ENCODE measurements around the gene NAPA. TPM values are rescaled to one million over a fixed set of nuclear protein-coding genes. Genes with fewer than 3 reads are reported as not detected.

Gene NAPA
- total RNA-seq, 4 donors from 2014 or later: 106 to 178 (median 125) TPM

GRCh38 chr19:47549261-47549862 lies 34.5 kb upstream of the NAPA start:
- TF ChIP-seq CTCF (IDR thresholded peaks at IDR 0.05) (no peak), POLR2A (IDR thresholded peaks at IDR 0.05) (no peak)
- intact Hi-C loops (cut with DNase I): no loop called here
- Histone ChIP-seq H3K36me3 (no peaks in the 10 kb centered on the region), H3K4me1 (peaks cover 0 to 16% (median 8%) of the 10 kb centered on the region in 3 donors), H3K27ac (no peak overlapping the region), H3K4me3 (no peak overlapping the region), H3K9me3 (no peaks in the 10 kb centered on the region), H3K27me3 (peaks cover 0 to 23% (median 0%) of the 10 kb centered on the region in 4 donors)
- 77 to 81% methylated on average over 12 to 13 of the region's 13 CpGs for WGBS, 2 donors
- DNase-seq: no peak

- intact Hi-C loops (cut with DNase I): no loop called here
- Histone ChIP-seq H3K4me3 (no peak overlapping the region), H3K27ac (no peak overlapping the region), H3K36me3 (no peaks in the 10 kb centered on the region), H3K27me3 (peaks cover 0 to 28% (median 0%) of the 10 kb centered on the region in 4 donors), H3K4me1 (peaks cover 0 to 16% (median 8%) of the 10 kb centered on the region in 3 donors), H3K9me3 (no peaks in the 10 kb centered on the region)
- no peak for DNase-seq
- TF ChIP-seq CTCF (IDR thresholded peaks at IDR 0.05) (no peak), POLR2A (IDR thresholded peaks at IDR 0.05) (no peak)
- 75 to 88% methylated on average over 2 of the region's 2 CpGs for WGBS, 2 donors
These were observed 32.3 kb upstream of the NAPA start for GRCh38 chr19:47547199-47547598.

GRCh38 chr19:47545061-47545948 lies 30.4 kb upstream of the NAPA start:
- Histone ChIP-seq H3K27me3 (peaks cover 0 to 28% (median 0%) of the 10 kb centered on the region in 4 donors), H3K9me3 (no peaks in the 10 kb centered on the region), H3K27ac (no peak overlapping the region), H3K4me1 (peaks cover 0 to 16% (median 8%) of the 10 kb centered on the region in 3 donors), H3K4me3 (peak overlapping the region in 3 of 4 donors; percentile 7 to 51 (median 25)), H3K36me3 (no peaks in the 10 kb centered on the region)
- no peak for DNase-seq
- no CpG with 5 or more reads among the region's 75 CpGs for WGBS, 2 donors
- no peak for TF ChIP-seq CTCF (IDR thresholded peaks at IDR 0.05)
- TF ChIP-seq POLR2A (IDR thresholded peaks at IDR 0.05): no peak
- intact Hi-C loops (cut with DNase I): no loop called here

GRCh38 chr19:47544476-47544875 lies 29.6 kb upstream of the NAPA start:
- Histone ChIP-seq H3K27ac (no peak overlapping the region), H3K27me3 (peaks cover 0 to 28% (median 0%) of the 10 kb centered on the region in 4 donors), H3K4me1 (peaks cover 0 to 10% (median 8%) of the 10 kb centered on the region in 3 donors), H3K9me3 (no peaks in the 10 kb centered on the region), H3K4me3 (no peak overlapping the region), H3K36me3 (no peaks in the 10 kb centered on the region)
- WGBS, 2 donors: no CpG with 5 or more reads among the region's 22 CpGs
- intact Hi-C loops (cut with DNase I): no loop called here
- TF ChIP-seq POLR2A (IDR thresholded peaks at IDR 0.05): no peak
- TF ChIP-seq CTCF (IDR thresholded peaks at IDR 0.05): no peak
- DNase-seq: no peak

GRCh38 chr19:47544075-47544474 lies 29.2 kb upstream of the NAPA start:
- DNase-seq: no peak
- 87% methylated on average over 5 of the region's 18 CpGs; no CpG with 5 or more reads in 1 of the 2 donors for WGBS, 2 donors
- intact Hi-C loops (cut with DNase I): no loop called here
- no peaks in the 10 kb centered on the region for H3K9me3 ChIP-seq
- no peaks in the 10 kb centered on the region for H3K36me3 ChIP-seq
- no peak overlapping the region for H3K4me3 ChIP-seq
- no peak overlapping the region for H3K27ac ChIP-seq
- TF ChIP-seq POLR2A (IDR thresholded peaks at IDR 0.05): no peak
- no peak for TF ChIP-seq CTCF (IDR thresholded peaks at IDR 0.05)
- H3K4me1 ChIP-seq: peaks cover 0 to 10% (median 8%) of the 10 kb centered on the region in 3 donors
- H3K27me3 ChIP-seq: peaks cover 0 to 28% (median 0%) of the 10 kb centered on the region in 4 donors
